Neural cell (in vitro differentiated cells): ENCODE data around the gene SCAMP5. TPM values are rescaled to one million over a fixed set of nuclear protein-coding genes. Genes with fewer than 3 reads are reported as not detected.

Experiments
- H2AFZ ChIP-seq: fragments of 200-600, 300-800 bp; sonication (generic), shearing (Covaris generic); 2 replicates; pipeline ENCODE4 v1.6.0; 2014; ENCODE audit warnings: low read depth, mild to moderate bottlenecking, antibody characterized with exemption, low read length, moderate library complexity
- H3F3A ChIP-seq: fragments of 200-600 bp; shearing (Covaris generic); 2 replicates; pipeline ENCODE4 v1.6.1; 2016; ENCODE audit warnings: mild to moderate bottlenecking, moderate library complexity, mixed read lengths, antibody characterized with exemption, low read length; ENCODE audit not compliant: insufficient read depth, poor library complexity, severe bottlenecking
- H3K27ac ChIP-seq: fragments of 200-600, 300-800 bp; sonication (generic), shearing (Covaris generic); 2 replicates; pipeline ENCODE4 v1.5.1; 2014; ENCODE audit warnings: mild to moderate bottlenecking, low read length, moderate library complexity
- H3K27me3 ChIP-seq: fragments of 300-800, 200-600 bp; sonication (generic), shearing (Covaris generic); 2 replicates; pipeline ENCODE4 v1.6.0; 2014; ENCODE audit warnings: mild to moderate bottlenecking, low read depth, low read length, moderate library complexity; ENCODE audit not compliant: insufficient read depth
- H3K36me3 ChIP-seq: fragments of 300-800, 200-600 bp; sonication (generic), shearing (Covaris generic); 2 replicates; pipeline ENCODE4 v1.5.1; 2014; ENCODE audit warnings: mild to moderate bottlenecking, antibody characterized with exemption, low read length, moderate library complexity; ENCODE audit not compliant: insufficient read depth
- H3K4me2 ChIP-seq: fragments of 300-800, 200-600 bp; sonication (generic), shearing (Covaris generic); 2 replicates; pipeline ENCODE4 v1.6.0; 2014; ENCODE audit warnings: mild to moderate bottlenecking, low read length
- H3K4me3 ChIP-seq: fragments of 300-800, 200-600 bp; sonication (generic), shearing (Covaris generic); 2 replicates; pipeline ENCODE4 v1.5.1; 2014; ENCODE audit warnings: mild to moderate bottlenecking, low read length, moderate library complexity
- H3K79me2 ChIP-seq: fragments of 200-600 bp; shearing (Covaris generic); replicated peaks from 2 replicates; pipeline ENCODE4 v1.6.0; 2014; ENCODE audit warnings: mild to moderate bottlenecking, low read length, moderate library complexity; ENCODE audit not compliant: insufficient read depth
- H3K9ac ChIP-seq: fragments of 300-800, 200-600 bp; sonication (generic), shearing (Covaris generic); 2 replicates; pipeline ENCODE4 v1.6.1; 2016; ENCODE audit warnings: mild to moderate bottlenecking, low read length, mixed read lengths
- H3K9me2 ChIP-seq: fragments of 200-600 bp; shearing (Covaris generic); 2 replicates; pipeline ENCODE4 v1.6.1; 2016; ENCODE audit warnings: mild to moderate bottlenecking, low read length, mixed read lengths; ENCODE audit not compliant: insufficient read depth
- H3K9me3 ChIP-seq: fragments of 200-600, 300-800 bp; sonication (generic), shearing (Covaris generic); 2 replicates; pipeline ENCODE4 v1.6.1; 2016; ENCODE audit warnings: mild to moderate bottlenecking, mixed run types, low read length, moderate library complexity, mixed read lengths
- H4K20me1 ChIP-seq: fragments of 200-600 bp; shearing (Covaris generic); 2 replicates; pipeline ENCODE4 v1.6.1; 2016; ENCODE audit warnings: mild to moderate bottlenecking, mixed run types; ENCODE audit not compliant: insufficient read depth
- EP300 ChIP-seq: fragments of 450-650 bp; conservative IDR thresholded peaks from 2 replicates; pipeline ENCODE4 v1.6.1; 2014; ENCODE audit warnings: antibody characterized with exemption, mild to moderate bottlenecking, moderate library complexity; ENCODE audit not compliant: poor library complexity, severe bottlenecking
- MXI1 ChIP-seq: fragments of 450-650 bp; conservative IDR thresholded peaks from 2 replicates; pipeline ENCODE4 v1.6.1; 2014; ENCODE audit warnings: antibody characterized with exemption, mild to moderate bottlenecking; ENCODE audit not compliant: poor library complexity, severe bottlenecking
- POLR2AphosphoS5 ChIP-seq: IDR thresholded peaks from 2 replicates; pipeline ENCODE4 v1.6.1; 2012
- RAD21 ChIP-seq: fragments of 450-650 bp; conservative IDR thresholded peaks from 2 replicates; pipeline ENCODE4 v1.6.1; 2014; ENCODE audit warnings: antibody characterized with exemption, mild to moderate bottlenecking, moderate library complexity
- SMC3 ChIP-seq: fragments of 450-650 bp; conservative IDR thresholded peaks from 2 replicates; pipeline ENCODE4 v1.6.1; 2014; ENCODE audit warnings: antibody characterized with exemption, mild to moderate bottlenecking, moderate library complexity; ENCODE audit not compliant: poor library complexity
- polyA plus RNA-seq: library from polyadenylated mRNA; depleted of rRNA; stranded (reverse); fragments of >200 nt; gene quantifications from 2 replicates; pipeline ENCODE4 v1.2.3, GENCODE V29; 2014
- TF ChIP-seq, protein P1 (sequence below): fragments of 450-650 bp; IDR thresholded peaks from 2 replicates; pipeline ENCODE4 v1.5.1; 2014; ENCODE audit warnings: antibody characterized with exemption, mild to moderate bottlenecking, moderate library complexity; ENCODE audit not compliant: poor library complexity, severe bottlenecking
- TF ChIP-seq, protein P2 (sequence below): IDR thresholded peaks from 2 replicates; pipeline ENCODE4 v1.6.1; 2012; ENCODE audit warnings: borderline replicate concordance

SCAMP5 gene
- polyA plus RNA-seq, 1 donor from 2014 or later, result 92.5 TPM

DNA sequence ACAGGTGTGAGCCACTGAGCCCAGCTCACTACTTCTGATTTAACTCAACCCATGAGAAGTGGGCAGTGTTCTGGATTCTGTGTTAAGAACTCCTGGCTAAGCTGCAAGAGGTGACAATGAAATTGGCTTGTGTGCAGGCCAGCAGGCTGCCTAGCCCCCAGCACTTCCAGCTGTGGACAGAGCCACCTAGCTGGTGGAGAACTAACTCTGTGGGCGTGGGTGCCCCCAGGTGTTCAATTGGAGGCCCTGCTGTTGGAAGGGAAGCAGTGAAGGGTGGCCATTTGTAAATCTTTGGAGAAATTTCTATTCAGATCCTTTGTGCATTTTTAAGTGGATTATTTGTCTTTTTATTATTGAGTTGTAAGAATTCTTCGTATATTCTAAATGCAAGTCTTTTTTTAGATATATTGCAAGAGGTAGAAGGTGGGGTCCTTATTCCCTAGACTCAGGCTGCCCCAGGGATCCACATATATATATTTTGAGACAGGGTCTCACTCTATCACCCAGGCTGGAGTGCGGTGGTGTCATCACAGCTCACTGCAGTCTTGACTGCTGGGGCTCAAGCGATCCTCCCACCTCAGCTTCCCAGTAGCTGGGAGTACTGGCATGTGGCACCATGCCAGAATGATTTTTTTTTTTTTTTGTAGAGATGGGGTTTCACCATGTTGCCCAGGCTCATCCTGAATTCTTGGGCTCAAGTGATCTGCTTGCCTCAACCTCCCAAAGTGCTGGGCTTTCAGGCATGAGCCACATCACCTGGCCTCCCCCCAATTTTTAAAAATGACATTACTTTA lies 7.2 kb upstream of the SCAMP5 start:
- Histone ChIP-seq H3K27ac (no peak overlapping the region), H2AFZ (no peak overlapping the region), H4K20me1 (no peaks in the 10 kb centered on the region), H3F3A (no peaks in the 10 kb centered on the region), H3K4me3 (no peak overlapping the region), H3K79me2 (no peaks in the 10 kb centered on the region), H3K27me3 (no peaks in the 10 kb centered on the region), H3K9me3 (no peaks in the 10 kb centered on the region), H3K4me2 (no peak overlapping the region), H3K9ac (no peak overlapping the region), H3K9me2 (no peaks in the 10 kb centered on the region), H3K36me3 (no peaks in the 10 kb centered on the region)
- no peak for TF ChIP-seq POLR2AphosphoS5
- peak; percentile 43 for TF ChIP-seq SMC3
- TF ChIP-seq, protein P1, sequence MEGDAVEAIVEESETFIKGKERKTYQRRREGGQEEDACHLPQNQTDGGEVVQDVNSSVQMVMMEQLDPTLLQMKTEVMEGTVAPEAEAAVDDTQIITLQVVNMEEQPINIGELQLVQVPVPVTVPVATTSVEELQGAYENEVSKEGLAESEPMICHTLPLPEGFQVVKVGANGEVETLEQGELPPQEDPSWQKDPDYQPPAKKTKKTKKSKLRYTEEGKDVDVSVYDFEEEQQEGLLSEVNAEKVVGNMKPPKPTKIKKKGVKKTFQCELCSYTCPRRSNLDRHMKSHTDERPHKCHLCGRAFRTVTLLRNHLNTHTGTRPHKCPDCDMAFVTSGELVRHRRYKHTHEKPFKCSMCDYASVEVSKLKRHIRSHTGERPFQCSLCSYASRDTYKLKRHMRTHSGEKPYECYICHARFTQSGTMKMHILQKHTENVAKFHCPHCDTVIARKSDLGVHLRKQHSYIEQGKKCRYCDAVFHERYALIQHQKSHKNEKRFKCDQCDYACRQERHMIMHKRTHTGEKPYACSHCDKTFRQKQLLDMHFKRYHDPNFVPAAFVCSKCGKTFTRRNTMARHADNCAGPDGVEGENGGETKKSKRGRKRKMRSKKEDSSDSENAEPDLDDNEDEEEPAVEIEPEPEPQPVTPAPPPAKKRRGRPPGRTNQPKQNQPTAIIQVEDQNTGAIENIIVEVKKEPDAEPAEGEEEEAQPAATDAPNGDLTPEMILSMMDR, result peak; percentile 57
- TF ChIP-seq RAD21, result peak; percentile 53

DNA sequence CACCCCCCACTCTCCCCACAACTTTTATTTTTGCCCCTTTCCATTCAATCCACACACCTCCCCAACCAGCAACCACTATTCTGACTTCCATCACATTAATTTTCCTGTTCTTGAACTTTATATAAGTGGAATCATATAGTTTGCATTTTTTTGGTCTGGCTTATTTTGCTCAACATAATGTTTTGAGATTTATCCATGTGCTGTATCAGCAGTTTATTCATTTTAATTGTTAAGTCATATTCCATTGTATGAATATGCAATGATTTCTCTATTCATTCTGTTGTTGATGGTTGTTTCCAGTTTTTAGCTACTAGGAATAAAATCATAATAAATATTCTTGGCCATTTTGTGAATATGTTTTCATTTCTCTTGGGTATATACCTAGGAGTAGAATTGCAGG lies 5.8 kb upstream of the SCAMP5 start:
- H3K27ac ChIP-seq, result no peak overlapping the region
- no peaks in the 10 kb centered on the region for H3K9me2 ChIP-seq
- TF ChIP-seq EP300, result no peak
- H3K4me3 ChIP-seq, result no peak overlapping the region
- no peaks in the 10 kb centered on the region for H3K36me3 ChIP-seq
- no peak overlapping the region for H2AFZ ChIP-seq
- no peaks in the 10 kb centered on the region for H3K9me3 ChIP-seq
- no peak overlapping the region for H3K4me2 ChIP-seq
- no peak overlapping the region for H3K9ac ChIP-seq
- H3F3A ChIP-seq, result no peaks in the 10 kb centered on the region
- H4K20me1 ChIP-seq, result no peaks in the 10 kb centered on the region
- no peaks in the 10 kb centered on the region for H3K27me3 ChIP-seq
- H3K79me2 ChIP-seq, result no peaks in the 10 kb centered on the region

DNA sequence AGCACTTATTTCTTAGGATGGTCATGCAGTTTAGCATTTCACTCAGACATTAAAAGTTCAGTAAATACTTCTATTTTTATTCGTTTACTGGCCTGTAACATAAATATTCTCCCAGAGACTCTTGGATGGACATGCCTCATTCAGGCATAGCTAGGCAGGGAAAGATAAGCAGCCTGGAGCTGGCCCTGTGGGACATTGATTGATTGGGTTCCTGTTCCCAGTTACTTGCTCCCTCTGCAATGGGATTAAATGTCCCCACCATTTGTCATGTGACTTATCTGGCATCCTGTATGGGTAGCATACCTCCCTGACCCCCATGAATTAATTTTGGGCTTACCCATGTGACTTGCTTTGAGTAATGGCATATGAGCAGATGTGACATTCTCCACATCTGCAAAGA lies 2.7 kb upstream of the SCAMP5 start:
- Histone ChIP-seq H4K20me1 (no peaks in the 10 kb centered on the region), H3K9me3 (no peaks in the 10 kb centered on the region), H3K4me3 (no peak overlapping the region), H3K79me2 (peaks cover 21% of the 10 kb centered on the region), H3K27me3 (no peaks in the 10 kb centered on the region), H3K27ac (no peak overlapping the region), H3K9ac (no peak overlapping the region), H3K36me3 (no peaks in the 10 kb centered on the region), H3F3A (no peaks in the 10 kb centered on the region), H3K9me2 (no peaks in the 10 kb centered on the region), H3K4me2 (no peak overlapping the region), H2AFZ (no peak overlapping the region)
- TF ChIP-seq, protein P1, result no peak
- TF ChIP-seq, protein P2, sequence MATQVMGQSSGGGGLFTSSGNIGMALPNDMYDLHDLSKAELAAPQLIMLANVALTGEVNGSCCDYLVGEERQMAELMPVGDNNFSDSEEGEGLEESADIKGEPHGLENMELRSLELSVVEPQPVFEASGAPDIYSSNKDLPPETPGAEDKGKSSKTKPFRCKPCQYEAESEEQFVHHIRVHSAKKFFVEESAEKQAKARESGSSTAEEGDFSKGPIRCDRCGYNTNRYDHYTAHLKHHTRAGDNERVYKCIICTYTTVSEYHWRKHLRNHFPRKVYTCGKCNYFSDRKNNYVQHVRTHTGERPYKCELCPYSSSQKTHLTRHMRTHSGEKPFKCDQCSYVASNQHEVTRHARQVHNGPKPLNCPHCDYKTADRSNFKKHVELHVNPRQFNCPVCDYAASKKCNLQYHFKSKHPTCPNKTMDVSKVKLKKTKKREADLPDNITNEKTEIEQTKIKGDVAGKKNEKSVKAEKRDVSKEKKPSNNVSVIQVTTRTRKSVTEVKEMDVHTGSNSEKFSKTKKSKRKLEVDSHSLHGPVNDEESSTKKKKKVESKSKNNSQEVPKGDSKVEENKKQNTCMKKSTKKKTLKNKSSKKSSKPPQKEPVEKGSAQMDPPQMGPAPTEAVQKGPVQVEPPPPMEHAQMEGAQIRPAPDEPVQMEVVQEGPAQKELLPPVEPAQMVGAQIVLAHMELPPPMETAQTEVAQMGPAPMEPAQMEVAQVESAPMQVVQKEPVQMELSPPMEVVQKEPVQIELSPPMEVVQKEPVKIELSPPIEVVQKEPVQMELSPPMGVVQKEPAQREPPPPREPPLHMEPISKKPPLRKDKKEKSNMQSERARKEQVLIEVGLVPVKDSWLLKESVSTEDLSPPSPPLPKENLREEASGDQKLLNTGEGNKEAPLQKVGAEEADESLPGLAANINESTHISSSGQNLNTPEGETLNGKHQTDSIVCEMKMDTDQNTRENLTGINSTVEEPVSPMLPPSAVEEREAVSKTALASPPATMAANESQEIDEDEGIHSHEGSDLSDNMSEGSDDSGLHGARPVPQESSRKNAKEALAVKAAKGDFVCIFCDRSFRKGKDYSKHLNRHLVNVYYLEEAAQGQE, result no peak
- no peak for TF ChIP-seq MXI1
